Peyer's patch (tissue), 4 donors: ENCODE results near the gene CNKSR3. TPM values are rescaled to one million over a fixed set of nuclear protein-coding genes. Genes with fewer than 3 reads are reported as not detected.

Source experiments
- DNase-seq, 3 donors: peaks; one replicate each; pipeline ENCODE4 v3.0.0-alpha.2; 2017 to 2019
- H3K27ac ChIP-seq, 4 donors: fragments of 200-600 bp; sonication (generic); one replicate each; pipeline ENCODE4 v1.5.1; 2016 to 2019
- H3K27me3 ChIP-seq, 2 donors: fragments of 200-600 bp; sonication (generic); one replicate each; pipeline ENCODE4 v1.5.1; 2019
- H3K36me3 ChIP-seq, 3 donors: fragments of 200-600 bp; sonication (generic); one replicate each; pipeline ENCODE4 v1.5.1; 2016 to 2019
- H3K4me1 ChIP-seq, 4 donors: fragments of 200-600 bp; sonication (generic); one replicate each; pipeline ENCODE4 v1.5.1; 2016 to 2019
- H3K4me3 ChIP-seq, 4 donors: fragments of 200-600 bp; sonication (generic); 1 replicate in 3 of 4; 2 replicates in 1 of 4; pipeline ENCODE4 v1.5.1; 2016 to 2019; ENCODE audit warnings: mild to moderate bottlenecking in 1 of 4
- H3K9me3 ChIP-seq, 4 donors: fragments of 200-600 bp; sonication (generic); one replicate each; pipeline ENCODE4 v1.5.1; 2016 to 2019; ENCODE audit warnings: mild to moderate bottlenecking in 1 of 4
- CTCF ChIP-seq, 6 experiments: fragments of 450-650 bp in 4 of 6; fragments of 200-600 bp in 2 of 6; sonication (generic) in 1 of 6; IDR thresholded peaks; one replicate each; pipeline ENCODE4 v1.5.1; 2017 to 2019; ENCODE audit warnings: antibody characterized with exemption in 6 of 6, mild to moderate bottlenecking in 3 of 6, moderate library complexity in 1 of 6
- POLR2A ChIP-seq, 2 donors: fragments of 450-650 bp; IDR thresholded peaks; one replicate each; pipeline ENCODE4 v1.5.1; 2017; ENCODE audit warnings: antibody characterized with exemption in 2 of 2, mild to moderate bottlenecking in 2 of 2, moderate library complexity in 2 of 2
- total RNA-seq, 4 donors: library from RNA; depleted of rRNA; stranded (reverse); fragments of >200 nt; gene quantifications; one replicate each; pipeline ENCODE4 v1.1.0, GENCODE V29; 2016

The CNKSR3 gene
- total RNA-seq, 4 donors from 2014 or later = 29.6 to 34.5 (median 30.1) TPM

GRCh38 chr6:154501578-154501868, 9.0 kb downstream of the CNKSR3 start:
- Histone ChIP-seq H3K9me3 (no peaks in the 10 kb centered on the region), H3K27ac (no peak overlapping the region), H3K4me1 (peaks cover 0 to 34% (median 0%) of the 10 kb centered on the region in 4 donors), H3K4me3 (no peak overlapping the region), H3K36me3 (no peaks in the 10 kb centered on the region), H3K27me3 (no peaks in the 10 kb centered on the region)
- TF ChIP-seq POLR2A (IDR thresholded peaks at IDR 0.05) (no peak), CTCF (IDR thresholded peaks at IDR 0.05) (no peak)
- no peak for DNase-seq

GRCh38 chr6:154500769-154501577, 9.5 kb downstream of the CNKSR3 start:
- peak in 4 of 6 experiments; percentile 14 to 62 (median 54) for TF ChIP-seq CTCF (IDR thresholded peaks at IDR 0.05)
- no peak for TF ChIP-seq POLR2A (IDR thresholded peaks at IDR 0.05)
- H3K4me1 ChIP-seq = peaks cover 0 to 30% (median 0%) of the 10 kb centered on the region in 4 donors
- H3K4me3 ChIP-seq = no peak overlapping the region
- peaks cover 0 to 3% (median 0%) of the 10 kb centered on the region in 3 donors for H3K36me3 ChIP-seq
- no peaks in the 10 kb centered on the region for H3K9me3 ChIP-seq
- no peaks in the 10 kb centered on the region for H3K27me3 ChIP-seq
- no peak overlapping the region for H3K27ac ChIP-seq
- DNase-seq = no peak

- no peak for TF ChIP-seq POLR2A (IDR thresholded peaks at IDR 0.05)
- no peak for TF ChIP-seq CTCF (IDR thresholded peaks at IDR 0.05)
- H3K27me3 ChIP-seq = no peaks in the 10 kb centered on the region
- peaks cover 0 to 9% (median 0%) of the 10 kb centered on the region in 3 donors for H3K36me3 ChIP-seq
- DNase-seq = no peak
- H3K9me3 ChIP-seq = no peaks in the 10 kb centered on the region
- H3K27ac ChIP-seq = no peak overlapping the region
- H3K4me3 ChIP-seq = no peak overlapping the region
- peaks cover 0 to 28% (median 0%) of the 10 kb centered on the region in 4 donors for H3K4me1 ChIP-seq
Observed at GRCh38 chr6:154499855-154500589, 10.5 kb downstream of the CNKSR3 start.

- peaks cover 0 to 12% (median 0%) of the 10 kb centered on the region in 4 donors for H3K4me1 ChIP-seq
Observed at GRCh38 chr6:154498340-154498934, 12.0 kb downstream of the CNKSR3 start.

More at GRCh38 chr6:154498340-154498934, 12.0 kb downstream of the CNKSR3 start:
- DNase-seq = no peak
- Histone ChIP-seq H3K9me3 (no peaks in the 10 kb centered on the region), H3K27me3 (no peaks in the 10 kb centered on the region), H3K4me3 (no peak overlapping the region), H3K36me3 (peaks cover 0 to 9% (median 0%) of the 10 kb centered on the region in 3 donors), H3K27ac (no peak overlapping the region)
- TF ChIP-seq CTCF (IDR thresholded peaks at IDR 0.05) (no peak), POLR2A (IDR thresholded peaks at IDR 0.05) (no peak)
